ENCODE data around the gene FAM25A.
"Not testable (repeated sequence)": the region's sequence is repeated elsewhere in the genome, so short reads cannot be mapped to it uniquely, and the experiment has no call there.

GRCh38 chr10:86999802-87000403, 20.2 kb upstream of the FAM25A start:
- TF ChIP-seq CTCF (IDR thresholded peaks at IDR 0.05; ENCODE audit: poor library complexity, severe bottlenecking); EZH2 (IDR thresholded peaks at IDR 0.05; ENCODE audit: borderline replicate concordance, insufficient read depth, low read length, poor library complexity, severe bottlenecking); SMC3 (conservative IDR thresholded peaks at IDR 0.05; ENCODE audit: poor library complexity); REST (IDR thresholded peaks at IDR 0.05; ENCODE audit: borderline replicate concordance): not testable (repeated sequence)
